ENCODE measurements around the gene CDCA8. TPM values are rescaled to one million over a fixed set of nuclear protein-coding genes. Genes with fewer than 3 reads are reported as not detected.

The CDCA8 gene
- total RNA-seq, 2 donors from 2014 or later, result 2.1 to 8.6 TPM

DNA sequence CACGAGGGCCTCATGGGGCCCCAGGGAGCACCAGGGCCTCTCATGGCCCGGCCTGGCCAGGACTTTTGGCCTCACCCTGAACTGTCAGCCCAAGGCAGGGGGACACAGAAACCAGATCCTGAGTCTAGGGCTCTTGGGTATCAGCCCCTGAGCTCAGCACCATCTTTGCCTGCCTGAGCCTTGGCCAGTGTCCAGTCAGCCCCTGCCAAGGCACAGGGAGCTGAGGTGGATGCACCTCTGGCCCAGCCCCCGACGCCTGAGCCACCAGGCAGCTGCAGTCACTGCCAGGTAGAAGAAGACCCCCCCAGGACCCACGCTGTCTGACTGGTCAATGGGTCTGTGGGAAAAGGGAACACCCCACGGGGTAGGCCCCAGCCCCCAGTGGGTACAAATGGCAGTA is 25.3 kb downstream of the CDCA8 start:
- intact Hi-C loops (cut with DNase I), result no loop called here
- TF ChIP-seq, protein P1, sequence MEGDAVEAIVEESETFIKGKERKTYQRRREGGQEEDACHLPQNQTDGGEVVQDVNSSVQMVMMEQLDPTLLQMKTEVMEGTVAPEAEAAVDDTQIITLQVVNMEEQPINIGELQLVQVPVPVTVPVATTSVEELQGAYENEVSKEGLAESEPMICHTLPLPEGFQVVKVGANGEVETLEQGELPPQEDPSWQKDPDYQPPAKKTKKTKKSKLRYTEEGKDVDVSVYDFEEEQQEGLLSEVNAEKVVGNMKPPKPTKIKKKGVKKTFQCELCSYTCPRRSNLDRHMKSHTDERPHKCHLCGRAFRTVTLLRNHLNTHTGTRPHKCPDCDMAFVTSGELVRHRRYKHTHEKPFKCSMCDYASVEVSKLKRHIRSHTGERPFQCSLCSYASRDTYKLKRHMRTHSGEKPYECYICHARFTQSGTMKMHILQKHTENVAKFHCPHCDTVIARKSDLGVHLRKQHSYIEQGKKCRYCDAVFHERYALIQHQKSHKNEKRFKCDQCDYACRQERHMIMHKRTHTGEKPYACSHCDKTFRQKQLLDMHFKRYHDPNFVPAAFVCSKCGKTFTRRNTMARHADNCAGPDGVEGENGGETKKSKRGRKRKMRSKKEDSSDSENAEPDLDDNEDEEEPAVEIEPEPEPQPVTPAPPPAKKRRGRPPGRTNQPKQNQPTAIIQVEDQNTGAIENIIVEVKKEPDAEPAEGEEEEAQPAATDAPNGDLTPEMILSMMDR (IDR thresholded peaks at IDR 0.05), result no peak
- TF ChIP-seq POLR2A (IDR thresholded peaks at IDR 0.05) (no peak), POLR2AphosphoS5 (IDR thresholded peaks at IDR 0.05) (no peak)

DNA sequence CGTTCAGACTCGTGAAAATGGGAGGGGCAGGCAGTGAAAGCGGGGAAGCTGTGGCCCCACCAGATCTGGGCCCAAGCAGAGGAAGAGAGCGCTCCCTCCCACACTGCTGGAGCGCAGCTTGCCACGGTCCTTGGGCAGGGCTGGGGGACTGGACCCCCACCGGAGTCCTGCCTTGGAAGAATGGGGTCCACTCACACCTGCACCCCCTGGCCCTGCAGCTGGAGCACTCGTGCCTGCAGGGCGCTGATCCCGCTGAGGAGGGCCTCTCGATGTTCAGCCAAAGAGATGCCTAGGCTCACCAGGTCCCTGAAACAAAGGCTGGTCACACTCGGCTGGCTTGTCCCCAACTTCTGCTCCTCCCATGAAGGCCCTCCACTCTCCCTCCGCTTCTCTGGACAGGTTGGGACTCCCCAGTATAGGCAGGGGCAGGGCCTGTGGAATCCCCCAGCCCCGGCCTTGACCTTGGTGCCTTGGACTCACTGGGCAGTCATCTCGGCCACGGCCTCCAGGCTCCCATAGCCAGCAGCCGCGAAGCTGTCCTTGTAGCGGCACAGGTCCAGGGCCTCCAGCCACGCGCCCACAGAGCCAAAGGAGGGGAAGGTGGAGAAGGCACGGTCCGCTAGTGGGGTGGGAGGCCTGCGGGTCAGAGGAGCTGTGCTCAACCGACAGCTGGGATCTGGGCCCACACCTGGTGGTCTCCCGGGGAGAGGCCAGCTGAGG is 26.0 kb downstream of the CDCA8 start:
- 80% methylated on average over 26 of the region's 26 CpGs for WGBS
- TF ChIP-seq POLR2A (IDR thresholded peaks at IDR 0.05) (no peak), POLR2AphosphoS5 (IDR thresholded peaks at IDR 0.05) (no peak)
- TF ChIP-seq, protein P1 (IDR thresholded peaks at IDR 0.05), result no peak
- Histone ChIP-seq H3K27me3 (replicated peaks; ENCODE audit: insufficient read depth) (no peaks in the 10 kb centered on the region), H3K4me1 (replicated peaks) (no peaks in the 10 kb centered on the region), H3K27ac (no peak overlapping the region), H3K36me3 (no peaks in the 10 kb centered on the region), H3K9me3 (no peaks in the 10 kb centered on the region), H3K4me3 (no peak overlapping the region)
- intact Hi-C loops (cut with DNase I), result no loop called here
- DNase-seq (ENCODE audit: low spot score), result no peak

More for the DNA sequence above, 25.3 kb downstream of the CDCA8 start:
- H3K36me3 ChIP-seq, result no peaks in the 10 kb centered on the region
- DNase-seq (ENCODE audit: low spot score), result no peak
- H3K4me1 ChIP-seq (replicated peaks), result no peaks in the 10 kb centered on the region
- 82% methylated on average over 6 of the region's 6 CpGs for WGBS
- H3K27me3 ChIP-seq (replicated peaks; ENCODE audit: insufficient read depth), result no peaks in the 10 kb centered on the region
- no peak overlapping the region for H3K4me3 ChIP-seq
- no peaks in the 10 kb centered on the region for H3K9me3 ChIP-seq
- no peak overlapping the region for H3K27ac ChIP-seq

DNA sequence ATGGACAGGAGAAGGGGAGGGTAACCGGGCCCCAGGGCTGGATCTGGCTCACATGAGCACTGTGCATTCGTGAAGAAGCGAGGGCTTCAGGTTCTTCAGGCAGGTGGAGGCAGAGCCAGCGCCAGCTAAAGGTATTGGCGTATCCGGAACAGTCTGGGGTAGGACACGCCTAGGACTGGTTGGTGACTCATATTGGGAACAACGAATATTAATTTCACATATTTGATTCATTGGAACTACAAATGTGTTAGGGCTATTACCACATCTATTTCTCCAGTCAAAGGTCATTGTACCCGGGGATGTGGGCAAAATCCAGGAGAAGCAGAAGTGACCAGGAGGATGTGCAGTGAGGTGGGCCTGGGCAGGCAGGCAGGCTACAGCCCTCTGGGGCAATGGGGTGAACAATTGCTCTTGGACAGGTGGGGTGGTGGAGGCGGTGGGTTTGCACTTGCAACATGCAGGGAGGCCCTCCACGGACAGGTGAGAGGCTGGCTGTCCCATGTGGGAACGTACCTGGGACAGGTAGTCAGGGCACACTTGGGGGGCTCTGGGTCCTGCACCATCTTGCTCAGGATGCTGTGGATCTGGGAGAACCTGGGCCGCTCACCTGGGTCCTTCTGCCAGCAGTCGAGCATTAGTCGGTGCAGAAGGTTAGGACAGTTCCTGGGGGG is 26.7 kb downstream of the CDCA8 start:
- intact Hi-C loops (cut with DNase I), result no loop called here
- H3K4me1 ChIP-seq (replicated peaks), result no peaks in the 10 kb centered on the region
- TF ChIP-seq, protein P1 (IDR thresholded peaks at IDR 0.05), result no peak
- TF ChIP-seq POLR2A (IDR thresholded peaks at IDR 0.05) (no peak), POLR2AphosphoS5 (IDR thresholded peaks at IDR 0.05) (no peak)
- no peaks in the 10 kb centered on the region for H3K9me3 ChIP-seq
- no peak overlapping the region for H3K4me3 ChIP-seq
- H3K36me3 ChIP-seq, result no peaks in the 10 kb centered on the region
- DNase-seq (ENCODE audit: low spot score), result no peak
- WGBS, result 84% methylated on average over 15 of the region's 15 CpGs
- no peak overlapping the region for H3K27ac ChIP-seq
- no peaks in the 10 kb centered on the region for H3K27me3 ChIP-seq (replicated peaks; ENCODE audit: insufficient read depth)

DNA sequence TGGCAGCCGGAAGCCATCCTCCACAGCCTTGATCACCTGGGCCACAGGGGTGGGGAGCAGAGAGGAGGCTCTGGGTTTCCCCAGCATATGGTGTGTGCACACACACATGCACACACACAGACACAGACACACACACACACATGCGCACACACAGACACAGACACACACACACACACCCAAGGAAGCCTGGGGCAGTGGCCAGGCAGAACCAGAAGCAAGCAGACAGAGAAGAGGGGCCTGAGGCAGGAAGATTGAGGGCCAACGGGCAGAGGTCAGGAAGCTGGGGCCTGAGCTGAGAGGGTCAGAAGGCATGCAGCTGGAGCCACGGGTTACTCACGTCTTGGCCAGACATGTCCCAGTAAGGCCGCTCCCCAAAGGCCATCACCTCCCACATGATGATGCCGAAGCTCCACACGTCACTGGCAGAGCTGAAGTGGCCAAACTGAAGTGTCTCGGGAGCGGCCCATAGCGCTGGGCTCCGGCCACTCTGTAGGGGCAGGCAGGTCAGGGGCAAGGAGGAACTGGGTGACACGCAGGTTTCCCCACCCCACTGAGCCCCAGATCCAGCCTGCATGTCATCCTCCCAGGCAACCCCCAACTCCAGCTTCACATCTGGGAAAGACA is 27.4 kb downstream of the CDCA8 start:
- no peaks in the 10 kb centered on the region for H3K4me1 ChIP-seq (replicated peaks)
- 77% methylated on average over 13 of the region's 13 CpGs for WGBS
- intact Hi-C loops (cut with DNase I), result no loop called here
- no peaks in the 10 kb centered on the region for H3K36me3 ChIP-seq
- DNase-seq (ENCODE audit: low spot score), result no peak
- no peak overlapping the region for H3K4me3 ChIP-seq
- no peaks in the 10 kb centered on the region for H3K27me3 ChIP-seq (replicated peaks; ENCODE audit: insufficient read depth)
- no peak overlapping the region for H3K27ac ChIP-seq
- TF ChIP-seq, protein P1 (IDR thresholded peaks at IDR 0.05), result no peak
- TF ChIP-seq POLR2A (IDR thresholded peaks at IDR 0.05) (no peak), POLR2AphosphoS5 (IDR thresholded peaks at IDR 0.05) (no peak)
- H3K9me3 ChIP-seq, result no peaks in the 10 kb centered on the region
